ENCODE measurements around the gene DCAF5.
"Not testable (repeated sequence)": the region's sequence is repeated elsewhere in the genome, so short reads cannot be mapped to it uniquely, and the experiment has no call there.

- TF ChIP-seq, protein P1, sequence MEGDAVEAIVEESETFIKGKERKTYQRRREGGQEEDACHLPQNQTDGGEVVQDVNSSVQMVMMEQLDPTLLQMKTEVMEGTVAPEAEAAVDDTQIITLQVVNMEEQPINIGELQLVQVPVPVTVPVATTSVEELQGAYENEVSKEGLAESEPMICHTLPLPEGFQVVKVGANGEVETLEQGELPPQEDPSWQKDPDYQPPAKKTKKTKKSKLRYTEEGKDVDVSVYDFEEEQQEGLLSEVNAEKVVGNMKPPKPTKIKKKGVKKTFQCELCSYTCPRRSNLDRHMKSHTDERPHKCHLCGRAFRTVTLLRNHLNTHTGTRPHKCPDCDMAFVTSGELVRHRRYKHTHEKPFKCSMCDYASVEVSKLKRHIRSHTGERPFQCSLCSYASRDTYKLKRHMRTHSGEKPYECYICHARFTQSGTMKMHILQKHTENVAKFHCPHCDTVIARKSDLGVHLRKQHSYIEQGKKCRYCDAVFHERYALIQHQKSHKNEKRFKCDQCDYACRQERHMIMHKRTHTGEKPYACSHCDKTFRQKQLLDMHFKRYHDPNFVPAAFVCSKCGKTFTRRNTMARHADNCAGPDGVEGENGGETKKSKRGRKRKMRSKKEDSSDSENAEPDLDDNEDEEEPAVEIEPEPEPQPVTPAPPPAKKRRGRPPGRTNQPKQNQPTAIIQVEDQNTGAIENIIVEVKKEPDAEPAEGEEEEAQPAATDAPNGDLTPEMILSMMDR (optimal IDR thresholded peaks at IDR 0.05 in 1 of 3, IDR thresholded peaks at IDR 0.05 in 1 of 3, conservative IDR thresholded peaks at IDR 0.05 in 1 of 3; ENCODE audit: extremely low read depth in 1 of 3, insufficient read depth in 2 of 3, low read length in 3 of 3) = not testable (repeated sequence)
- not testable (repeated sequence) for TF ChIP-seq EZH2 (IDR thresholded peaks at IDR 0.05; ENCODE audit: low read length)
These were observed 29.7 kb upstream of the DCAF5 start for GRCh38 chr14:69182580-69182979.
